IPS-20b (cell line): ENCODE results near the gene ANKRD27.
"Not testable (repeated sequence)": the region's sequence is repeated elsewhere in the genome, so short reads cannot be mapped to it uniquely, and the experiment has no call there.

Experiments used
- H3K27ac ChIP-seq: one replicate; pipeline ENCODE4 v1.5.1; 2013; ENCODE audit warnings: low read length
- H3K27me3 ChIP-seq: 2 replicates; pipeline ENCODE4 v1.6.1; 2013; ENCODE audit warnings: mild to moderate bottlenecking, low read length, inconsistent platforms; ENCODE audit not compliant: insufficient read depth
- H3K36me3 ChIP-seq: 2 replicates; pipeline ENCODE4 v1.6.1; 2013; ENCODE audit warnings: low read depth, mild to moderate bottlenecking, inconsistent platforms, low read length, moderate library complexity; ENCODE audit not compliant: insufficient read depth
- H3K4me1 ChIP-seq: 2 replicates; pipeline ENCODE4 v1.6.1; 2013; ENCODE audit warnings: mild to moderate bottlenecking, control low read depth, inconsistent platforms, low read length, moderate library complexity; ENCODE audit not compliant: insufficient read depth
- H3K4me3 ChIP-seq: 2 replicates; pipeline ENCODE4 v1.5.1; 2013; ENCODE audit warnings: mild to moderate bottlenecking, low read length, inconsistent platforms
- H3K9ac ChIP-seq: 2 replicates; pipeline ENCODE4 v1.6.1; 2013; ENCODE audit warnings: low read depth, mild to moderate bottlenecking, inconsistent platforms, low read length, moderate library complexity
- H3K9me3 ChIP-seq: 2 replicates; pipeline ENCODE4 v1.6.1; 2013; ENCODE audit warnings: mild to moderate bottlenecking, low read depth, low read length, inconsistent platforms; ENCODE audit not compliant: insufficient read depth

Gene ANKRD27

GRCh38 chr19:32598022-32598421 is 77.0 kb downstream of the ANKRD27 start:
- Histone ChIP-seq H3K36me3 (peaks cover 78% of the 10 kb centered on the region), H3K4me3 (no peak overlapping the region), H3K4me1 (no peaks in the 10 kb centered on the region; the same call in 1 of the 2 replicates), H3K27me3 (no peaks in the 10 kb centered on the region), H3K9ac (no peak overlapping the region), H3K27ac (no peak overlapping the region), H3K9me3 (no peaks in the 10 kb centered on the region)

DNA sequence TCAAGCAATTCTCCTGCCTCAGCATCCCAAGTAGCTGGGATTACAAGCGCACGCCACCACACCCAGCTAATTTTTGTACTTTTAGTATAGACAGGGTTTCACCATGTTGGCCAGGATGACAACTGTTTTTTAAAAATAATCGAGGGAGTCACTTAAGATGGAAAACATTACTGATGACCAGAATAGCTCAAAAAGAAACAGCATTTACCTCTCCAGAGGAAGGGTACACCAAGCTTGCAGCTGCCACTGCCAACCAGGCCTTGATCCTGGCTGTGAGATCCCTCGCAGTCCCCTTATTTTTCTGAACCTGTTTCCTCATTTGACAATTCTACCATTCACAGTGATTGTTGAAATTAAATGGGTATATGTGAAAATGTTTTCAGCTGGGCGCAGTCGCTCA is 79.5 kb downstream of the ANKRD27 start:
- Histone ChIP-seq H3K27ac (no peak overlapping the region), H3K36me3 (peaks cover 68% of the 10 kb centered on the region), H3K9ac (no peak overlapping the region), H3K27me3 (no peaks in the 10 kb centered on the region), H3K9me3 (no peaks in the 10 kb centered on the region; the same call in 1 of the 2 replicates), H3K4me1 (no peaks in the 10 kb centered on the region; the same call in 1 of the 2 replicates), H3K4me3 (no peak overlapping the region)

- peaks cover 60% of the 10 kb centered on the region for H3K36me3 ChIP-seq
Measured at GRCh38 chr19:32594021-32594420, 81.0 kb downstream of the ANKRD27 start.

GRCh38 chr19:32587747-32588504 is 87.1 kb downstream of the ANKRD27 start:
- H3K27me3 ChIP-seq, H3K4me3 ChIP-seq, H3K4me1 ChIP-seq, H3K9me3 ChIP-seq, H3K9ac ChIP-seq, H3K27ac ChIP-seq: not testable (repeated sequence)
- peaks cover 45% of the 10 kb centered on the region for H3K36me3 ChIP-seq

More at GRCh38 chr19:32594021-32594420, 81.0 kb downstream of the ANKRD27 start:
- Histone ChIP-seq H3K9ac (no peak overlapping the region), H3K27me3 (no peaks in the 10 kb centered on the region), H3K27ac (no peak overlapping the region), H3K9me3 (no peaks in the 10 kb centered on the region; the same call in 1 of the 2 replicates), H3K4me1 (no peaks in the 10 kb centered on the region; the same call in 1 of the 2 replicates), H3K4me3 (no peak overlapping the region)

DNA sequence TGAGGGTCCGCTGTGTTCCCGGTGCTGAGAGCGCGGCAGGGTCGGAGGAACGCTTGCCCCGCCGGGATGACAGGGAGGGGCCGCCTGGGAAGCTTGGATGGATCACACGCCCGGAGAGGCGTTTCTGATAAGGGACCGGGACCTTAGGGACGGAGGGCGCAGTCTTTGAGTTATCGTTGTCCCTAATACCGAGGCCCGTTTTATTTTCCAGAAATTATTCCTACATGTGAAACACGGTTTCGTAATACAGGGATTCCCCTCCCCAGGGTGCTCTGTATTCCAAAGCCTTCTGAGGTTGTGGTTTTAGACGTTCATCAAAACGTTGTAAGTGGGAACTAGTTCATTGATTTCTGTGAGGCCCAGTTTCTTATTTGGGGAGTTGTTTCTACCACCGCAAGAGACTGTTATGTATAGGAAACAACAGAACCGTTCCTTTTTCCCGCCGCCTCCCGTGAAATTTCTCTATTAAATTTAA is 93.2 kb downstream of the ANKRD27 start:
- Histone ChIP-seq H3K4me3 (peak overlapping the region; percentile 85), H3K27ac (peak overlapping the region; percentile 84), H3K27me3 (peaks cover 16% of the 10 kb centered on the region), H3K9ac (peak overlapping the region; percentile 90), H3K4me1 (no peaks in the 10 kb centered on the region), H3K9me3 (no peaks in the 10 kb centered on the region), H3K36me3 (peaks cover 43% of the 10 kb centered on the region)

GRCh38 chr19:32580901-32581704 is 93.9 kb downstream of the ANKRD27 start, which contains the start of gene PDCD5:
TSS of gene PDCD5 (plus strand) at chr19:32581190. CDS start at chr19:32581262, 72 bp downstream.
- Histone ChIP-seq H3K9ac (peak within 1 kb of the TSS; percentile 90), H3K36me3 (peaks cover 37% of the 10 kb centered on the region), H3K9me3 (no peaks in the 10 kb centered on the region), H3K4me3 (peak within 1 kb of the TSS; percentile 85), H3K4me1 (no peaks in the 10 kb centered on the region), H3K27ac (peak within 1 kb of the TSS; percentile 84), H3K27me3 (peaks cover 16% of the 10 kb centered on the region)

GRCh38 chr19:32580353-32580900 is 94.6 kb downstream of the ANKRD27 start:
- H3K4me1 ChIP-seq = no peaks in the 10 kb centered on the region
- H3K27me3 ChIP-seq = peaks cover 16% of the 10 kb centered on the region
- no peak overlapping the region for H3K9ac ChIP-seq
- peak overlapping the region; percentile 85 for H3K4me3 ChIP-seq
- H3K9me3 ChIP-seq = no peaks in the 10 kb centered on the region
- no peak overlapping the region for H3K27ac ChIP-seq
- H3K36me3 ChIP-seq = peaks cover 30% of the 10 kb centered on the region

- peaks cover 16% of the 10 kb centered on the region for H3K27me3 ChIP-seq
- no peaks in the 10 kb centered on the region for H3K9me3 ChIP-seq
- H3K9ac ChIP-seq = no peak overlapping the region
- H3K27ac ChIP-seq = no peak overlapping the region
- H3K4me3 ChIP-seq = no peak overlapping the region
- no peaks in the 10 kb centered on the region for H3K36me3 ChIP-seq
- no peaks in the 10 kb centered on the region for H3K4me1 ChIP-seq
Measured at GRCh38 chr19:32576790-32577189, 98.2 kb downstream of the ANKRD27 start.

GRCh38 chr19:32573492-32573794 is 101.5 kb downstream of the ANKRD27 start:
- no peaks in the 10 kb centered on the region for H3K36me3 ChIP-seq
- no peaks in the 10 kb centered on the region for H3K4me1 ChIP-seq
- H3K9ac ChIP-seq = no peak overlapping the region
- H3K27ac ChIP-seq = no peak overlapping the region
- H3K27me3 ChIP-seq = no peaks in the 10 kb centered on the region; the same call in 1 of the 2 replicates
- no peak overlapping the region for H3K4me3 ChIP-seq
- H3K9me3 ChIP-seq = no peaks in the 10 kb centered on the region

GRCh38 chr19:32572700-32573491 is 102.1 kb downstream of the ANKRD27 start:
- not testable (repeated sequence) for H3K4me3 ChIP-seq, H3K27me3 ChIP-seq, H3K36me3 ChIP-seq, H3K4me1 ChIP-seq, H3K9me3 ChIP-seq, H3K27ac ChIP-seq, H3K9ac ChIP-seq

- not testable (repeated sequence) for H3K9me3 ChIP-seq, H3K4me3 ChIP-seq, H3K4me1 ChIP-seq, H3K9ac ChIP-seq, H3K27me3 ChIP-seq, H3K27ac ChIP-seq, H3K36me3 ChIP-seq
Measured at GRCh38 chr19:32571471-32572075, 103.4 kb downstream of the ANKRD27 start.
